Kidney tubule cell (primary cell): Measurements from ENCODE around the gene USH1C.
A peak's percentile ranks its signal among the peaks of the same experiment; 100 is the strongest.

Source experiments
- DNase-seq: peaks from one replicate; pipeline ENCODE4 v3.0.0-alpha.2; 2018; ENCODE audit warnings: low spot score

USH1C gene

GRCh38 chr11:17544181-17544622, at the start of gene USH1C:
TSS of gene USH1C (minus strand) at chr11:17544416. CDS start at chr11:17544307, 109 bp downstream.
- DNase-seq = peak; percentile 61

DNA sequence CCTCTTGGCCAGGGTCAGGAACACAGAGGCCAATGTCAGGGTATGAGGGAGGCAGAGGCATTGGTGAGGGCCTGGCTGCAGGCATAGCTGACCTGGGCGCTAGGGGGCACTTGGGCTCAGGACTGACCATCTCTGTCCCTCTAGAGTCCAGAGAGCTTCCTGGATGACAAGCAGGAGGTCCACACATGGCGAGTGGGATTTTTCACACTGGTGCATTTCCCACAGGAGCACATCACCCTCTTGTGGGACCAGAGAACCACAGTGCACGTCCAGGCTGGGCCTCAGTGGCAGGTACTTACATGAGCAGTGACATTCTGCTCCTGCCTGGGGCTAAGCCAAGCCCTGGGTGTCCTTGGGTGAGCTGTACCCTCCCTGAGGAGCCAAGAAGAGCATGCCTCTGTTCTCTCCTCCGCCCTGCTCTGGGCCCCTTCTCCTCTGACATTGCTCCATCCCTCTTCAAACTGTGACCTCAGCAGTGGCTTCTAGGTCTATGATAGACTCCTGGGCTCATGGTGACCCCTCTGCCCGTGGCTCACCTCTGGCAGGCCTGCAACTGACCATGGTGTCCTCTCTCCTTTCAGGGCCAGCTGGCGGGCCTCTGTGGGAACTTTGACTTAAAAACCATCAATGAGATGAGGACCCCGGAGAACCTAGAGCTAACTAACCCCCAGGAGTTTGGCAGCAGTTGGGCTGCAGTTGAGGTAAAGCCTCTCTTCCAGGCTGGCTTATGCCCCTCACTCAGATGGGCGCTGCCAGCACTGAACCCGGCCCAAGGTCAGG, 49.4 kb upstream of the USH1C start:
- no peak for DNase-seq

DNA sequence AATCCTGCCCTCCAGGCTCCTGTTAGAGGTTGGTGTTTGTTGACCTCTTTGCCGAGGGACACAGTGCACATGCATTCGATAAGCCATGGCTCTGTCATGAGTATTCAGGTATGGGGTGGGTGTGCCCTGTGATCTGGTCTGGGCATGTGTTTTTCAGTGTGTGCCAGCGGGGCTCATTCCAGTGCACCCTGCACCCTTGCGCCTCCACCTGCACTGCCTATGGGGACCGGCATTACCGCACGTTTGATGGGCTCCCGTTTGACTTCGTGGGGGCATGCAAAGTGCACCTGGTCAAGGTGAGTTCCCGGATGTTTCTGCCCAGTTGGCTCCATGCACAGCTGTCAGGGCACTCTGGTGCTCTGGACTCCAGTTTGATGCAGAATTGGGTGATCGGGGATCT, 47.1 kb upstream of the USH1C start:
- DNase-seq = no peak

DNA sequence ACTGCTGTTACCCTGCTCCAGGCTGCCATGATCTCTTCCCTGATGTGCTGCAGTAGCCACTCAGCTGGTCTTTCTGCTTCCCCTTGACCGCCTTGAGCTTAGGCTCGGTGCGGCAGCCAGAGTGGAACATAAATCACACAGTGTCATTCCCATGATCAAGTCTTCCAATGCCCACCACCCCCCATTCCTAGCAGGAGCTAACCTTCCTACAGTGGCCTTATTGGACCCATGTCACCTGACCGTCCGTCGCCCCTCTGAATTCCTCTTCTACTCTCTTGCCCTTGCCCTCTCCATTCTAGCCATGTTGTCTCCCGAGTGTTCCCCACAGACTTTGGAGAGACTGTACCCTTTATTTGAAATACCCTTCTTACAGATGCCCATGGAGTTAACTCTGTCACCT, 46.2 kb upstream of the USH1C start:
- no peak for DNase-seq

DNA sequence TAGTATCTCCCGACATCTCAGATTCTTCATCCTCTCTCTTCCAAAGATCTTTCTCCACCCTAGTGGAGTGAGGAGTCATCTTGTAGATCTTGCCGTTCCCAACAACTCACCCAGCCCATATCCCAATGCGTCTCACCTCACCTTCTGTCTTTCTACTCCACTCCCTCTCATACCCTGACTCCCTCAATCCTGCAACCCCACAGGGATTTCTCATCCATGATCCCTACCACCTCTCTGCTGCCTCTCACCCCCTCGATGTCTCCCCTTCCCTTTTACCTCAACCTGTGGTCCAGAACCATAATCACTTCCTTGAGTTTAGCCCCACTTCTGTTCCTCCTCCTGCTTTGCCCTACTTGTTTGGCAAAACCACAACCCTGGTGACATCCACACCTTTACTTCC, 44.5 kb upstream of the USH1C start:
- no peak for DNase-seq

DNA sequence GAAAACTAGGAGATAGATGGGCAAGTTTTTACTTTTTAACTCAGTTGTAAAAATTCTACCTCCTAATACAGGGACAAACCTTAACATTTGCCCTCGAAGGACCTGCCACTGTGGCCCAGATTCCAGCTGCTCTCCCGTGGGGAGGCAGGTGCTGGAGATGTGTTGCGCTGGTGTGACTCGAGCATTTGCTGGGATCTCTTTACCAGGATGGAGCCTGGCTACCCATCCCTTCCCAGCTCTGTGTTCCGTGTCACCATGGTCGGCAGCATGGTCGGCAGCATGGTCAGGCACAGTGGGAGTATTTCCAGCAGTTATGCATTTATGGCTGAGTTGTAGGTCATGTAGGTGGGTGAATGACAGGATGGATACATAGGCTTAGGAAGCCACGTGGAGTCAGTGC, 44.0 kb upstream of the USH1C start:
- DNase-seq = no peak

- no peak for DNase-seq
These were observed 41.9 kb upstream of the USH1C start for GRCh38 chr11:17585911-17586695.

DNA sequence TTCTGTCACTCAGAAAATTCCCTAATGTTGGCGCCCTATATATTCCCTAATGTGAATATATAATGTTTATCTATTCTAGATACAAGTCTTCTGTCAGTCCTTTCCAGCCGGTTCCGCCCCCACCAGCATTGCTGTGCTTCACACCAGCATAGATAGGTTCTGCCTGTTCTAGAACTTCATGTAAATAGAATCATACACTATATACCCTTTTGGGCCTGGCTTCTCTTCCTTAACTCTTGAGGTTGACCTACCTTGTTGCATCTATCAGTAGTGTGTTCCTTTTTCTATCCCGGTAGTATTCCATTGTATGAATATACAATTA, 37.5 kb upstream of the USH1C start:
- DNase-seq = no peak

- no peak for DNase-seq
These were observed 37.0 kb upstream of the USH1C start for GRCh38 chr11:17581036-17581731.

DNA sequence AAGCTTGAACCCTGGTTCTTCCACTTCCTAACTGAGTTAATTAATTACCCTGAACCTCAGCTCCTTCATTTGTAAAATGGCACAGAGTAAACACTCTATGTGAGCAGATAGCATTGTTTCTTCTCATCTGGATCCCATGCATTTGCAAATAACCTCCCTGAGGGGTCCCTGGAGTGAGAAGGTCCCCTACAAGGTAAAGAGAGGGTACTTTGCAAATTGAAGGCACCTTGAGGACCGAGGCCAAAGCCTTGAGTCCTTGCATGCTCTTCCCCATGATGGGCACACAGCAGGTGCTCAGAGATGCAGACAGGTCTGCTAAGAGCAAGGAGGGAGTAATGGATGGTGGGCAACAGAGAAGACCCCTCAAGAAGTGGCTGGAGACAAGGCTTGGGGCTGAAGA, 36.1 kb upstream of the USH1C start:
- no peak for DNase-seq

GRCh38 chr11:17579451-17579850, 35.2 kb upstream of the USH1C start:
- no peak for DNase-seq

DNA sequence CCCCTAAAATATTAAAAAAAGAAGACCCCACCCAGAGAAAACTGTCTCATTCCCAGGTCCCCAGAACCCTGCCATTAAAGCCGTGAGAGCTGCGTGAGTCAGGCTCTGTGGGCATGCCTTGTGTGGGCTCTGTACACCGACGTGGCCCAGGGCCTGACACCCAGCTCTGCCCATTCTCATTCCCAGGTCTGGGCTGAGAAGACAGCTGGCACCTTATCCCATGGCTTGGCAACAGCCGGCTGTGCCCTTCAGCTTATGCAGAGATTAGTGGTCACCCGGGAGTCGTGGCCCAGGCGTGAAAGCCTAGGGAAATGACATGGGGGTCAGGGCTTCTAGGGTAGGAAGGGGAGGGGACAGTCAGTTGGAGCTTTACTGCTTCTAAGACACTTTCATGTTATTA, 34.7 kb upstream of the USH1C start:
- DNase-seq = no peak

GRCh38 chr11:17578296-17578695, 34.1 kb upstream of the USH1C start:
- DNase-seq = no peak

DNA sequence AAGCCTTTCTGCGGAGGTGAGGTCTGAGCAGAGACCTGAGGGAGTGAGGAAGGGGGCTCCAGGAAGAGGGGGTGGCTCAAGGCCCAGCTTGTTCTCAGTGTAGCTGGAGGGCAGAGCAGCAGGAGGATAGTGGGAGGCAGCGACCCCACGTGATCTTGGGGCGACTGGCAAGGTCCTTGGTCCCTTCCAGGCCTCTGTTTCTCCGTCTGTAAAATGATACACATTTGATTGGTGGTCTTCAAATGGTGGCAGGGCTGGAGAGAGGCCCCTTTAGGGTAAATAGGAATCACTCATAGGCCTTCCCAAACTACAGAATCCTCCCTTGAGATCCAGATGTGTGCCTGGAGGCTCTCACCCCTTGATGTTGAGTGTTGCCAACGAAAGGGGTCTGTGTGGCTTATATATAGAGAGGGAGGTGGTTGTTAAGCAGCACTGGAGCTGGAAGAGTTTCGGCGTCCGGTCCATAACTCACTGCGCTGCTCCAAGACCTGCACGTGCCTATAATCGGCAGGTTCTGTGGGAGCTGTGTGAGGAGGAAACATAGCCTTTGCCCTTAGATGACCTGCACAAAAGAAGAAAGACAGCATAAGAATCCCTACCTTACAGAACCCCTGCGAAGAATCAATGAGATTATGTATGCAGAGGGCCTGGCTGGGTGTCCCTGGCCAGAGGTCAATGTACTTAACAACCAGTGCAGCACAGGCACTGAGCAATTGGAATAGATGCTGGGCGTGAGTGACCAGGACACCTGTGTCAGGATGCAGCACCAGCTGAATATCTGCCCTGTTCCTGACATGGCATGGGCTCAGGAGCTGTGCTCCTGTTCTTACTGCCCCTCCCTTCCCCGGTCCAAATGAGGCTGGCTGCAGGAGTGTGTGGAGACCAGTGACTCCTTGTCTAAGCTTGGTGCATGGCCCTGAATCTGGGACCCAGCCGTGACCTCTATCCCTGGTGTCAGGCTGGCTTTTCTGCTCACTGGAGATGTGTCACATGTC, 31.5 kb upstream of the USH1C start:
- DNase-seq = no peak

DNA sequence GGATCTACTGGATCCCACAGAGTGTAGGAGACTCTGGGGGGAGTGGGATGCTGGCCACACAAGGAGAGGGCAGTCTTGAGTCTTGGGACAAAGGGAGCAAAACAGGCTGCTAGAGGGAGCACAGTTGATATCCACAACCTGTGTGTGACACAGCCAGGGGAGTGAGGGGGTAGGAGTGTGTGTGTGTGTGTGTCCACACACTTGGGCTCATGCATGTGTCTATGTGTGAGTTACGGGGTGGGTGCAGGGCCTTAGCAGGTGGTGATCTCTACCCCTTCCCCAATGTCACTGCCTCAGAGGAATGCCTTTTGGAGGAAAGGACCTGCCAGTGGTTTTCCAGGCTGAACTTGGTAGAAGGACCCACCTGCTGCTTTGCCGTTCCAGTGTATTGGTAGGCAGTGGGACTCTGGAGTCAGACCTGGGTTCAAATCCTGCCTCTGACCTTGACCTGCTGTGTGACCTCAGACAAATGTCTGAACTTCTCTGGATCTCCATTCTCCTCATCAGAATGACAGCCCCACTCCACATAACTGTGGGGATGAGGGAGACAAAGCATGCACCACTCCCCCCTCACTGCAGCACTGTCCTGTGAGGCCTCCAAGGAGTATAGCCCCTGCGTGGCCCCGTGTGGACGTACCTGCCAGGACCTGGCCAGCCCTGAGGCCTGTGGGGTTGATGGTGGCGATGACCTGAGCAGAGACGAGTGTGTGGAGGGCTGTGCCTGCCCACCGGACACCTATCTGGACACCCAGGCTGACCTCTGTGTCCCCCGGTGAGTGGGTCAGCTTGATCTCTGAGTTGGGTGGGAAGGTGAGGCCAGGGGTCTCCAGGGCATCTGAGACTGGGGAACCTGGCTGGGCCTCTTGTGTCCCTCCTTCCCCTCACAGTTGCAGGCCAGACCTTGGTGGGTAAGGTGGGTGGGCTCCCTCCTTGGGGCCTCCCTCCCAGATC, 30.2 kb upstream of the USH1C start:
- no peak for DNase-seq

DNA sequence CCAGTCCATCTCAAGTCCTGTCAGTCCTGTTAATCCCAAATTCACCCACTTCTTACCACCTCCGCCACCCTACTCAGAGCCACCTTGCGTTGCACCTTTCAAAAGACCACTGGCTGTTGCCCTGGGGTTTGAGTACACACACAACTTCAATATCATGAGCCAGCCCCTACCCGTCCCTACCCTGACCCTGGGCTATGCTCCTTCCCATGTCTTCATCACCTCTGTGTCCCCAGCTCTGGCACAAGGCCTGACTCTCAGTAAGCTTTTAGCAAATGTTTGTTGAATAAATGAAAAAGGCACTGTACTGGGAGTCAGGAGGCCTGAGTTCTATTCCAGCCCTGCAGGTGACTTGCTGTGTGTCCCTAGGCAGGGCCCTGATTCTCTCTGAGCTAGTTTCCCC, 29.3 kb upstream of the USH1C start:
- no peak for DNase-seq

GRCh38 chr11:17572791-17573460, 28.7 kb upstream of the USH1C start:
- DNase-seq = no peak

DNA sequence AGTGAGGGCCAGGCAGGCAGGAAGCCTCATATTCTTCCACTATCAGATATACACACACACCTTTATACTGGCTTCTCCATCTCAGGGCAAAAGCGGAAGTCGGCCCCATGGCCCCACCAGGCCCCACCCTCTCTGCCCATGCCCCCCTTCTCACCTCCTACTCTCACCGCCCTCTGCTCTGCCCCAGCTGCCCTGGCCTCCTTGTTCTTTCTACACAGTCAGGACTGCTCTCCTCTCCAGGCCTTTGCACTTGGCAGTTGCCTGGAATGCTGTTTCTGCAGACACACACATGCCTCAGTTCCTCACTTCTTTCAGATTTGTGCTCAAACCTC, 28.1 kb upstream of the USH1C start:
- DNase-seq = no peak

DNA sequence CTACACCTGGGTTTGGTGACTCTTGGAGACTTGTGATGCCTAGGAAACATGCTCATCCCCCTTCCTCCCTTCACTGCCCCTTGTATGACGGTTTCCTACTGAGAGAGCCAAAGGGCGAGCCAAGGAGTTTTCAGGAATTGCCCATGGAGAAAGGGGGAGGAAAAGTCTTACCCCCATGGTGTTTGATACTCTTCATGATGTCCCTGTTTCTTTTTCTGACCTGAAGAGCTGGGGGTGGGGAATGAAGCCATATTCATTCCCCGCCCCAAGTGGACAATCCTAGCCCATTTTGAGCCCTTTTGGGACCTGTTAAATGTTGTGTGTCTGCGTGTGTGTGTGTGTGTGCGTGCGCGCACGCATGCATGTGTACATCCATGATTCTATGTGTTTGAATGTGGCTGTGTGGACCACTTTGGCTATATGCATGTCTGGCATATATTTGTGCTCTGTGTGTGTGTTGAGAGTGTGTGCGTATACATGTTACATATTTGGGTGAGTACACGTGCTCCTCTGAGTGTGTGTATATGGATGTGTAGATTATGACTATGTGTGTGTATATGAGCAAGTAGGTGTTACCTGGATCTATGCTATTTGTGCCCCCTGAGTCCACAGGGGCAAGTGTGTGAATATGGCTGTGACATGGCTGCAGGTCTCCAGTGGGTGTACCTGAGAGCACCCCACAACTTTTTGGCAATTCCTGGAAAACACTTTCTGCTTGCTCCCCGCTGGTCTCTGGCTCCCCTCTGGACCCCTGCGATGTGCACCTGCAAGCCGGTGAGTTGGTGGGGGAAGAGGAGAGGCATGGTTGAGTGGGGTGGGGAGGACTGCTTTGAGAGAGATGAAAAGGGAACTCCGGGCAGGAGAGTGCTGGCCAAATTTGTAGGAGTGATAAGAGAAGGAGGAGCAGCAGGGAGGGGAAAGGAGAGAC, 27.5 kb upstream of the USH1C start:
- no peak for DNase-seq
